ENCODE results near the gene SMG1. TPM values are rescaled to one million over a fixed set of nuclear protein-coding genes. Genes with fewer than 3 reads are reported as not detected.
"Not testable (repeated sequence)": the region's sequence is repeated elsewhere in the genome, so short reads cannot be mapped to it uniquely, and the experiment has no call there.

Gene SMG1
- polyA plus RNA-seq, 4 donors, result 44.5 to 65.0 (median 55.4) TPM

DNA sequence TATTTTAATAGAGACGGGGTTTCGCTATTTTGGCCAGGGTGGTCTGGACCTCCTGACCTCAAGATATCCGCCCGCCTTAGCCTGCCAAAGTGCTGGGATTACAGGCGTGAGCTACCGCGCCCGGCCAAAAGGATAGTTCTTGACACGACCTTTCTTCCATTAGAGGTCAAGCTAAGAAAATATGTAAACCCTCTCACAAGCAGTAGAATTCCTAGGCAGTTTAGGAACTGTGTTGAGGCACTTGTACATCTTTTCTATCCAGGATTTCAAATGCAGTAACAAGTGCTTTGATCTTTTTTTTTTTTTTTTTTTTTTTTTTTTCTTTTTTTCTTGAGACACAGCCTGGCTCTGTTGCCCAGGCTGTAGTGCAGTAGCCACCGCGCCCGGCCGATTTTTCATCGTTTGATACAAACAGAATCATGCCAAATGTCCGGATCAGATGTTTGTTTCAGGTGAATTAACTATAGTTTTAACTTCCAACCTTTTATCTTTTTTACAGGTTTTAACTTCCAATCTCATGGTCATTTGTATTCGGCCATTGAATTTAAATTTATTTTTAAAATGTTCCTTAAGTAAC lies 123.4 kb downstream of the SMG1 start:
- DNase-seq (ENCODE audit: low read depth in 4 of 4, low spot score in 3 of 4), result no peak

DNA sequence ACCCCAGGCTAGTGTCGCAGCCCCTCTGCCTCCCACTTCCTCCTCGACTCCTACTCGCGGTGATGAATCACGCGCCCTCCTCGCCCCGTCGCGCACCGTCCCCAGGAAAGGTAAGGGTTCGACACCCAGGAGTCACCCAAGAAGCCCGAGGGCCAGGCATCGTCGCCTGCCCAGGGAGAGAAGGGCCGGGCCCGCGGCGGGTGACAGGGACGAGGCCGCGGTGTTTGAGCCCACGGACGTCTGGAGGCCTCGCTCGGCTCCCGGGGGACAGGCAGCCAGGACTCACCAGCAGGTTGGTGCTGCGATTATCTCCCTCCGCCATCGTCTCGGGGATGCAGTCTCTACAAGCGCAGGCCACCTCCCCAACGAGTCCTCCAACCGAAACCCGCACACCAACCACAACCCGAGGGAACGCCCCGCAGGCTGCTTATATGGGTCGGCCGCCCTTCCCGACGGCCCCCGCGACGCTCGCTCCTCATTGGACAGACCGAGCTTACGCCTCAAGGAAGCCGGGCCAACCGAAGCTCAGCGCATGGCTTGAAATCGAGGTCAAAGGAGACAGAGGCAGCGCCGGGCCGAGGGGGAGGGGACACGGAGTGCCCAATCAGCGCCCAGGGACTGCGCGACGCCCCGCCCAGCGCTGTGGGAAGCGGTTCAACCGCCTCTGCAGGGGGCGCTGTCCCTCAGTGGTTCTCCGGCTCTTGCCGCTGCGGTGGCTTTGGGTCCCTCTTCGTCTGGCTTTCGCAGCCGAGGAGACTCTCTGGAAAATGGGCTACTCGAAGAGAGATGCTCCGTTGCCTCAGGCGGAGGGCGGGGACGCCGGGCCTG lies 124.8 kb downstream of the SMG1 start, which contains the start of gene ARL6IP1:
ARL6IP1 (minus strand) TSS at position 405 of the 828 bp plus-strand sequence; CDS start at position 322, 83 bp downstream.
- peak; percentile 97 to 98 (median 98) for DNase-seq (ENCODE audit: low read depth in 4 of 4, low spot score in 3 of 4)

DNA sequence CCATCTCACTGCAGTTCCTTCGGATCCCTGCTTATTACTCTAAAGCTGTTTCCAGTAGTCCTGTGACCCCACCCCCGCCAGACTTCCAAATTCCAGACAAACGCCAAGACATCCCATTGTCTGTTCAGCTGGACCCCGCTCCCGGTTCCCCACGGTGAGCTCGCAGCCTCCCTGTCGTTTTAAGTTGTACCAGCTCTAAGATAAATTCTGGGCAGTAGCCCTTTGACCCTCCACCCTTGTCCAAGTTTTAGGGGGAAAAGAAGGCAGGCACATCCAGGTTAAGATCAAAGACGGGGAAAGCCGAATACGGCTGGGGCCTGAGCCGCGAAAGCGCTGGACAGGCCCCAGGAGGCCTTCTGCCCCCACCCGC lies 125.4 kb downstream of the SMG1 start:
- peak in 1 of 4 donors; percentile 5 for DNase-seq (ENCODE audit: low read depth in 4 of 4, low spot score in 3 of 4)

DNA sequence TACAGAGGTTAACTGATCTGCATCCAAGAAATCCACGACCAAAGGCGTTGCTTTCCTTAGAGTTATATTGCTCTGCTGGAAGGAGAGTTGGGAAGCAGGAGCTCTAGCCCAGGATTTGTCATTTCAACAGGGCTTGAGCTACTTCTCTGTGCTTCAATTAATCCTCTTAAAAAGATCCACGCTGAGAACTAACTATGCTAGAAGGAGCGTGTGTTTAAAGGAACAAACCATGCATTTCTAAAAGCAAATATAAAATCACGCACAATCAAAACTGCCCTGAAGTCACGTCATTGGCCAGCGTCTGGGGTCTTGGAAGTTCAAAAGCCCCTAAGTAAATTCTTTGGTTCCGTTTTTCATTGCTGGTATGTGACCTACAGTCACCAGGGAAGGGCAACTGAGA lies 125.9 kb downstream of the SMG1 start:
- no peak for DNase-seq (ENCODE audit: low read depth in 4 of 4, low spot score in 3 of 4)

DNA sequence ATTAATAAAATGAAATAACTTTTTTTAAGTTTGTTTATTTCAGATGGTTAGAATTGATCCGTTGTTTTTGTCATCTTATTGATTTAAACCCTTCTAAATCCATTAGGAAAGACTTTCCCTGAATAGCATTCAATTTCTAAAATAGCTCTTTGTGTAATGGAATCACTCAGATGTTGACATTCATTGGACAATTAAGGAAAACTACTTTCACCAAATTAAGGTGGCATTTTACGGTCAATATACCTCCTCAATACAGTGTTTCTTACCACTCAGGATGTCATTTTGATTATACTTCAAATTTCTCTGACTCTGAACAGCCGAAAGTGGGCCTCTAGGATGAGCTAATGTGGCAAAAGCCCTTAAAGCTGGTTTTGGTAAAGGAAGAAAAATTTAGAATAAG lies 126.7 kb downstream of the SMG1 start:
- DNase-seq (ENCODE audit: low read depth in 4 of 4, low spot score in 3 of 4), result no peak

DNA sequence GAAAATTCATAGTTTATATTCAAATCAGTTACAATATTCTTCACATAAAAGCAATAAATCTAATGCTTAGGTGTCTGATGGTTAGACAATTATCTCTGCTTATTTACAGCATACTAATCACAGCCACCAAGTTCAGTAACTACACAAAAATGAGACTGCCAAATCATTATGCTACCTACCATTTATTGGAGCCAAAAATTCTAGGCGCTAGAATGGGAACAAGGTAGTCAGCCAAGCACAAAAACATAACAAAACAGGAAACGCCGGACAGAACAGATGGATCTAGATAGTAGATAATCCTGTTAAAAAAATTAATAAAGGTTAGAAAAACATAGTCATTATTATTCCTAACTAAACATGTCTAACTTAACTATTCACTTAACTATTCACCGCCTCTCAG lies 128.5 kb downstream of the SMG1 start:
- DNase-seq (ENCODE audit: low read depth in 4 of 4, low spot score in 3 of 4), result no peak

DNA sequence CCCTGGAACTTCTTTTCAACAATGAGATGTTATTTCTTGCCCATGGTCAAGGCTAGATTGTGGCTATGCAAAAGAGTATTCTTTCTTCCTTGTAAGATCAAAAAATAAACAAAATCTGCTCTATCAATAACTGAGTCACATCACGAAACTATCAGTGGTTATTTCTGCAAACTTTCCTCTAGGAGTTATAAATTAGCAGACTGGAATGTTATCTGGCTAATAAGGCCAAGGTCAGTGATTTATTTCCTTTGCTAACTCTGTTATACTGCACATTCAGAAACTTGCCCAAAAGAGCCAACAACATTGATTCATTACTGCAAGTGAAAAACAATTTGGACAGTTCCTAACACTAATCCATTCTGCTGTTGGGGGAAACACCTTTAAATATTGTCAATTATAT lies 129.8 kb downstream of the SMG1 start:
- no peak for DNase-seq (ENCODE audit: low read depth in 4 of 4, low spot score in 3 of 4)

DNA sequence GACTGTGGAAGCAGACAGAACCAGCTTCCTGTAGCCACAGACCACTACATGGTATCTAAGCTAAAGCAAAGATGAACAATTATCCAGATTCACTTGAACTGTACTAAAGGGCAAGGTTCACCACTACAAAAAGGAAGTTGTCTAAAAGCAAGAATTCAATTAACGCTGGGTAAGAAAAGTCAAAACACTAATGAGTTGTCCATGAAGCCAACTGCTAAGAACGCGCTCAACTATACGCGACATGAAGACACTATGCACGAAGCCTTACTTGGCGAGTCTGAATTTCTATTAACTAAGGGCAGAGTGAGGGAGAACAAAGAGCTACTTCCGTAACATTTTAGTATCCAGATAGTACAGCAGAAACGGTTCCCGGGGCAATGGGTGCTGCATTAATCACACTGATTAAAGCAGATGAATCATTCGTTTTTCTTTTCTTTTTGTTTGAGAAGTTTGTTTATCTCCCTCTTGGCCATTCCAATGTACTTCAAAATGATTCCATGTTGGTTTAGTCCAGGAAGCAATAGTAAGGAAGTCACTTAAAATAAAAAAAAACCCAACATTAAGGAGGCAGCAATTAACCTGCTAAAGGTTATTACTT lies 133.3 kb downstream of the SMG1 start:
- no peak for DNase-seq (ENCODE audit: low read depth in 4 of 4, low spot score in 3 of 4)

DNA sequence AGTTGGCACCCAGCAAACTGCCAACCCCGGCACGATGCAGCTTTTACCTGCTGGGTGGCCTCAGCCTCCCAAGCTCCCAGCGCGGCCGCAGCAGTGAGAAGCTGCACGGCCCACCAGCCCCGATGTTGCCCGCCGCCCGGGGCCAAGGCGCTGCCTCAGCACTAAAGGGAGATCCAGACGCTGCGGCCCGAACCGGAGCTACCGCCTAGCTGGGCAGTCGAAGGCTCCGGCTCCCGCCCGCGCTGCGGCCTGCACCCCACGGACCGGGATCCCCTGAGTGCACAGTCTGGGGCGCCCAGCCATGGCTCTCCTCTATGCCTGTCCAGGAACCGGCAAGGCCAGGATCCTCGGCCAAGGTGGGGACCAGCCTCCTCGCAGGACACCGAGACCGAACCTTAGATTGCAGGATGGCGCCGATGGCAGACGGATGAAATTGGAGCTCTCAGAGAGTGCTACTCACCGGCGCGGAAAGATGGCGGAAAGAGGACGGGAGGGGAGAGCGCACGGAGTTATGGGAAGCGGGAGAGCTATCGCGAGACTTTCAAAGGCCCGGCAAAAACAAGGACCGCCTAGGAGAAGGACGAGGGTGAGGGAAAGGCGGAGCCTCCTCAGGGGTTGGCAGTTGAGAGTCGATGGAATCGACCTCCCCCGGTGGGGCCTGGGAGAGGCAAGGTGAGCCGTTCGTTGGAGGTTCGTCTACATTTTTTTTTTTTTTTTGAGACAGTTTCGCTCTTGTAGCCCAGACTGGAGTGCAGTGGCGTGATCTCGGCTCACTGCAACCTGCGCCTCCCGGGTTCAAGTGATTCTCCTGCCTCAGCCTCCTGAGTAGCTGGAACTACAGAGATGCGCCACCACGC lies 136.1 kb downstream of the SMG1 start, which contains the start of gene RPS15A:
RPS15A (minus strand) TSS at position 485 of the 857 bp plus-strand sequence. CDS start 1,221 bp downstream, outside the sequence.
- DNase-seq (ENCODE audit: low read depth in 4 of 4, low spot score in 3 of 4), result peak; percentile 95 to 96 (median 96)

DNA sequence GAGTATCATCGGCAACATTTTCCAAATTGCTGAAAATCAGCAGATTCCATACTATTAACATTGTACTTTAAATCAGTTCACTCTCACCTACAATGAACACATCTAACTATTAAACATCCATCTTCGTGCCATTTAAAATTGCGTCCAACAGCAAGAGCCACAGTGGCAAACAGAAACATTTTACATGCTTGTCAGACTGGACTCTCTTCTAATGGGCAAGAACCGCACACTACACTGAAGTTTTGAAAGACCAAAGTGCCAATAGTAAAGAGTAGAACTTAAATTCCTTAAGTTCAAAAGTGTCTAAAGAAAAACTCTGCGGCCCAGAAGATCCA lies 136.7 kb downstream of the SMG1 start:
- DNase-seq (ENCODE audit: low read depth in 4 of 4, low spot score in 3 of 4), result no peak

DNA sequence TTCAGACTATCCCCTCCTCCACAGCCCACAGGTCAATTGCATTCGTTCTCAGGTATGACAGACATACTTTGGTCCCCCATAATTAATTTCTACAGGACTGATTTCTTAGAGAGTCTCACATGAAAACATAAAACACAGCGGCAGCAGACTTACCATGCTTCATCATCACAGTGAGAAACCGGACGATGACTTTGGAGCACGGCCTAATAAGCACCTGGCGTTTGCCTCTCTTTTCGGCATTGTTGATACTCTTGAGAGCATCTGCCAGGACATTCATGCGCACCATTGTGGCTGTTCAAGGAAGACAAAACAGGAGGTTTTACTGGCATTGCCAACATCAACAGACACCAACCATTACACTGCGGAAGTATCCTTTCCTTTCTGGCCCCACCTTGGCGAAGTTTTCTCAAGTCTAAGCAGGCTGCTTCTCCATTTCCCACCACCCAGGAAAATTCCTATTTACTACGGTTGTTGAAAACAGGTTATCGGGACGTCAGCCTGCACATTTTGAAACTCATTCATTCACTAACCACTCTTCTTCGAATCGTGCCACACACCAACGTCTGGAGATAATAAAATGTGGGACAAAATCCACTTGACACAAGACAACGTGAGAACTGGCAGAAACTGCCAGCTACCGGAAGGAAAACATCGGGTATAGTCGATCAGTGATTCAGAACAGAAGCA lies 137.2 kb downstream of the SMG1 start:
- no peak for DNase-seq (ENCODE audit: low read depth in 4 of 4, low spot score in 3 of 4)

DNA sequence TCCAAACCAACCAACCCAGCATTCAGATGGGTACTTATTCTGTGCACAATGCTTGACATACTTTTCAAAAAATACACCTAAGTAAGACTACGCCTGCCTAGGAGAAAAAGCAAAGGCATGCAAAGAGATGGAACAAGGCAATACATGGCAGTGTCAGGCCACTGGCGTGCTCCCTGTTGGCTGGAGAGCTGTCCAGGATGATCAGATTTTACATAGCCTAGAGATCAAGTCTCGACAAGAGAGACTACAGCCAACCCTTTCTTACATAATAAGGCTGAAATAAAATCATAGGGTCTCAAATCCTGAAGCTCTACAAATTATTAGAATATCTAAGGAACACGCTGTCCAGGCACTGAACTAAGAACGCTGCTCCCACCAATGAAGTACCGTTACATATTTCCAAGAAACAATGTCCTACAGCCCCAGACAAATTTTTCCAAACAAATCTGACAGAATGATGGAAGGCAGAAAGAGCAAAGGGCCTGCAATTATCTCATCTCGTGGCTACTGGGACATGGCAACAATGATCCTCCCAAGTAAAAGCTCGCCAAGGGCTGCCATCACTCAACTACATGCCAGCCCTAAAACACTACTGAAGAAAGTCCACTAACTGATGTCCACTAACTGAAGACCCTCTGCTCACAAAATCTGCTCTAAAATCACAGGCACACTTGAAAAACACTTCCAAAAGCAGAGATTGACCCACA lies 141.1 kb downstream of the SMG1 start:
- no peak for DNase-seq (ENCODE audit: low read depth in 4 of 4, low spot score in 3 of 4)

DNA sequence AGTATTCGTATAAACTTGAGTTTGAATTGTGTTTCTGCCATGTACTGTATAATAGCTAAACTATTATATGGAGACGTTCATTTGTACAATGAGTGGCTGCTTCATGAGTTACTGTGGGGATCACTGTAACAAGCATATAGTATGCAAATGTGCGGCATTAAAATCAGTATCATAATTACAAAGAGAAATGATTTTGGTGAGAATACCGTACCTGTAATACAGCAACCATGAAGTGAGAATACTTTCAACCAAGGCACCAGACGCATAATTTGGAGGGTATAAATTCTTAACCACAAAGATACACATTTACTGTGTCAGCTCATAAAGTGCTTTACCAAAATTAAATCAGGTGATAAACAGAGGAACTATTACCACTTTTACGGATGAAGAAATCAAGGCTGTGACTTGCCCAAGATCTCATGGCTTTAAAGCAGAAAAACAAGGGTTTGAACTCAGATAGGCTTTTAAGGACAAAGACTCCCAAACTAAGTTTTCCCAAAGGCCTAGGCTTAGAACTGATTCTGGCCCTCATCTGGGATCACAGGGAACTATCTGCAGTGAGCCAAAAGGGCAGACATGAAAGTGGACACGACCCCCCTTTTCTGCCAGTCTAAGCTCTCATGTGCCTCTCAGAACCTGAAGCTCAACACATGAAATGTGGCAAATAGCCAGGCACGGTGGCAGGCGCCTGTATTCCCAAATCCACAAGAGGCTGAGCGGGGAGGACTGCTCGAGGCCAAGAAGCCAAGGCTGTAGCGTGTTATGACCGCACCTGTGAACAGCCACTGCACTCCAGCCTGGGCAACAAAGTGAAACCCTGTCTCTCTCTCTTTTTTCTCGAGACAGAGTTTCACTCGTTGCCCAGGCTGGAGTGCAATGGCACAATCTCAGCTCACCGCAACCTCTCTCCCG lies 142.5 kb downstream of the SMG1 start:
- DNase-seq (ENCODE audit: low read depth in 4 of 4, low spot score in 3 of 4), result no peak

DNA sequence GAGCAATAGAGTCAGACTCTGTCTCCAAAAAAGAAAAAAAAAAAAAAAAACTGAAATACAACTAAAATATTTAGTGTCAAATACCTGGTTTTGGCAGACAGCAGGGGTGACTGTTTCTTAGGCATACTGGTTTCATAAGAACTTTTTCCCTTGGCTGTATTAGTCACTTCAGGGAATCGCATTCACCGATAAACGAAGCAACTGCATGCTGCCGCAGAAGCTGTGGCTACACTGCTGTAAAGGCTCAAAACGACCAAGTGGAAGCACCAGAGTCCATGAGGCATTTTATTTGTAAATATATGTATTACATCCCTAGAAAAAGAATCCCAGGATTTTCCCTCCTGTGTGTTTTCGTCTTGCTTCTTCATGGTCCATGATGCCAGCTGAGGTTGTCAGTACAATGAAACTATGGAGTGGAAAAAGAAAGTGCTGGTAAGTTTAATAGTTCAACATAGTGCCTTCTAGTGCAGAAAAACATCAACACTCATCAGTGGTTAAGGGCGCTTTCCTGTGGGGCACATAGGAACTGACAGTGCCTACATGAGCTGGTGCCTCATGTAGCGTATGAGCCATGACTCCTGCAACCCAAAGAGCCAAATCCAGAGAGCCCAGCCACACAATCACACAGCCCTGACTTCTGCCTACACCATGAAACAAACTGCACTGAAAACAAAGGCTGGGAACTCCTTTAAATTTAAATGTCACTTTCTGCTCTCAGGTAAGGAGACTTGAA lies 143.3 kb downstream of the SMG1 start:
- DNase-seq (ENCODE audit: low read depth in 4 of 4, low spot score in 3 of 4), result no peak

DNA sequence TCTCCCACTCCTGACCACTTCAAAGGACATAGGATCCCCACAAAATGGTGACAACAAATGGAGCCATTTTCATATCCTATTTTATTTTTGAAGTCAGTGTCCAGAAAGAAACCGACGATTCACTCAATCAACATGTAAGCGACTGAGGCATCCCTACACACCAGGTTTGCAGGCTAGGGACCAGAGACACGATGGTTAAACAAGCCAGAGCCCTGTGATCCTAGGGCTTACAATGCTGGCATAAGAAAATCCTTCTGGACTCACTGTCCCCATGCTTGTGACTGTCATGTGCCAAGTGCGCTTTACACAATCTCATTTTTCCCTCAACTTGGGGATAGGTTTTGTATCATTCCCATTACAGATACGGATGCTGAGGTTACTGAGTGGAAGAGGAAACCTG lies 145.0 kb downstream of the SMG1 start:
- DNase-seq (ENCODE audit: low read depth in 4 of 4, low spot score in 3 of 4), result not testable (repeated sequence)

DNA sequence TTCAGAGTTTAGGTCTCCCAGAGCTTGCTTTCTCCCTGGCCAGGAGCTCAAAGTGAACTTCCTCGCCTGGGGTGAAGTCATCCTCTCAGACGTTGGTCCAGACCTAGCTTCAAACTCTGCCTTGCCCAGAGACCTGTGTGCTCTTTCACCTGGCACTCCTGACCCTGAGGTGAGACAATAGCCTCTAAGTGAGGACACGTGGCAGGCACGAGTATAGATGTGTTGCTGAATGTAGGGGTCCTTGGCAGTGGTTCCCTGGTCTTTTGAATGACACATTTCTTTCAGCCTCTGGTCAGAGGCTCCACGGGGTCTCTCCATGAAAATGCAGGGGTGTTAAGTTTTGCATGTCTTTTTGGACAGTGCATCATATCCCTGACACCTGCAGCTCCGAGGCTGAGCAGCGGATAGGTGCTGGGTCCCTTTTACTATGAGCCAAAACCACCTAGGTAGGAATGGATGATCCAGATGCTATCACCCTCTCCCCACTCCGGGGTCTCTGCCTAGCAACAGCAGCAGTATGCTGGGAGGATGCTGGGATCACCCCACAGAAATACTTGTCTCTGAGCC lies 145.7 kb downstream of the SMG1 start:
- DNase-seq (ENCODE audit: low read depth in 4 of 4, low spot score in 3 of 4), result not testable (repeated sequence)

DNA sequence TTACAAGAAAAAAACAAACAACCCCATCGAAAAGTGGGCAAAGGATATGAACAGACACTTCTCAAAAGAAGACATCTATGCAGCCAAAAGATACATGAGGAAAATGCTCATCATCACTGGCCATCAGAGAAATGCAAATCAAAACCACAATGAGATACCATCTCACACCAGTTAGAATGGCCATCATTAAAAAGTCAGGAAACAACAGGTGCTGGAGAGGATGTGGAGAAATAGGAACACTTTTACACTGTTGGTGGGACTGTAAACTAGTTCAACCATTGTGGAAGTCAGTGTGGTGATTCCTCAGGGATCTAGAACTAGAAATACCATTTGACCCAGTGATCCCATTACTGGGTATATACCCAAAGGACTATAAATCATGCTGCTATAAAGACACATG lies 148.5 kb downstream of the SMG1 start:
- DNase-seq (ENCODE audit: low read depth in 4 of 4, low spot score in 3 of 4), result not testable (repeated sequence)

DNA sequence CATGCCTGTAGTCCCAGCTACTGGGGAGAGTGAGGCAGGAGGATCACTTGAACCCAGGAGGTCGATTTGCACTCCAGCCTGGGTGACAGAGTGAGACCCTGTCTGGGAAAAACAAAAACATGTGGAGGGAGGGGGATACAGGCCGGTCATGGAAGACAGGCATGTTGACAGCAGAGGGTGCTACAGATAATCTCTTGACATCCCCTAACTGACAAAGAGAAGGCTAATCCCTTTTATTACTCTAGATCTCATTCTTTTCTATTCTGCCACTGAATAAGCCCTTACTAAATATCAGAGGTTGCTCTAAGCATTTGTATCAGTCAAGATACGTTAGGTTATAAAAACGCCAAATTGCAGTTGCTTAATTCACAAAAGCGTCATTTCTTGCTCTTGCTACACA lies 149.9 kb downstream of the SMG1 start:
- DNase-seq (ENCODE audit: low read depth in 4 of 4, low spot score in 3 of 4), result not testable (repeated sequence)

All from left renal pelvis (tissue), 4 donors.